T-helper 1 cell treated with Interleukin-12 subunit alpha and Interleukin-12 subunit beta and Interleukin-4 antibody, amounts not matched to agents 30 μg/mL and 1 μg/mL, for 36 hours (primary cell): ENCODE data around the gene PPFIA1.

ENCODE experiments used
- H3K27ac Mint-ChIP-seq: one replicate; pipeline ENCODE4 v1.8.0; 2021; ENCODE audit warnings: mild to moderate bottlenecking, mixed read lengths
- H3K27me3 Mint-ChIP-seq: one replicate; pipeline ENCODE4 v1.8.0; 2021; ENCODE audit warnings: low read depth, mixed read lengths
- H3K36me3 Mint-ChIP-seq: one replicate; pipeline ENCODE4 v1.8.0; 2021; ENCODE audit warnings: low read depth, mixed read lengths
- H3K4me1 Mint-ChIP-seq: one replicate; pipeline ENCODE4 v1.8.0; 2021; ENCODE audit warnings: low read depth, mixed read lengths
- H3K4me3 Mint-ChIP-seq: one replicate; pipeline ENCODE4 v1.8.0; 2021; ENCODE audit warnings: mild to moderate bottlenecking, moderate library complexity, mixed read lengths
- H3K9me3 Mint-ChIP-seq: one replicate; pipeline ENCODE4 v1.8.0; 2021; ENCODE audit warnings: mixed read lengths

The PPFIA1 gene

GRCh38 chr11:70270104-70270876 lies at the start of gene PPFIA1:
Gene PPFIA1, plus strand, starts transcription at chr11:70270690. Its CDS starts 1,483 bp downstream, at chr11:70272173.
- peak within 1 kb of the TSS; percentile 85 for H3K27ac Mint-ChIP-seq
- H3K27me3 Mint-ChIP-seq, result peaks cover 27% of the 10 kb centered on the region
- peaks cover 20% of the 10 kb centered on the region for H3K4me1 Mint-ChIP-seq
- no peaks in the 10 kb centered on the region for H3K9me3 Mint-ChIP-seq
- H3K36me3 Mint-ChIP-seq, result peaks cover 18% of the 10 kb centered on the region
- H3K4me3 Mint-ChIP-seq, result peak within 1 kb of the TSS; percentile 90

DNA sequence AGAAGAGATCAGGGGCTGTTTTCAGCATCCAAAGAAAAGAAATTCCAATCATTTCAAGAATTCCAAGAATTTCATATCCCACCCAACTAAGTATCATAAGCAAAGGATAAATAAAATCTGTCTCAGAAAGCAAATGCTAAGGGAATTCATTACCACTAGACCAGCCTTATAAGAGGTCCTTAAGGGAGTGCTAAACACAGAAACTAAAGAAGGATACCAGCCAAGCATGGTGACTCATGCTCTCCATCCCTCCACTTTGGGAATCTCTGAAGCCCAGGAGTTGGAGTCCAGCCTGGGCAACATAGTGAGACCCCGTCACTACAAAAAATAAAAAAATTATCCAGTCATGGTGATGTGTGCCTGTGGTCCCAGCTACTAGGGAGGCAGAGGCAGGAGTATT lies 49.6 kb upstream of the PPFIA1 start:
- H3K4me1 Mint-ChIP-seq, result no peaks in the 10 kb centered on the region
- H3K27ac Mint-ChIP-seq, result no peak overlapping the region
- no peaks in the 10 kb centered on the region for H3K9me3 Mint-ChIP-seq
- H3K27me3 Mint-ChIP-seq, result peaks cover 57% of the 10 kb centered on the region
- H3K4me3 Mint-ChIP-seq, result no peak overlapping the region
- no peaks in the 10 kb centered on the region for H3K36me3 Mint-ChIP-seq

DNA sequence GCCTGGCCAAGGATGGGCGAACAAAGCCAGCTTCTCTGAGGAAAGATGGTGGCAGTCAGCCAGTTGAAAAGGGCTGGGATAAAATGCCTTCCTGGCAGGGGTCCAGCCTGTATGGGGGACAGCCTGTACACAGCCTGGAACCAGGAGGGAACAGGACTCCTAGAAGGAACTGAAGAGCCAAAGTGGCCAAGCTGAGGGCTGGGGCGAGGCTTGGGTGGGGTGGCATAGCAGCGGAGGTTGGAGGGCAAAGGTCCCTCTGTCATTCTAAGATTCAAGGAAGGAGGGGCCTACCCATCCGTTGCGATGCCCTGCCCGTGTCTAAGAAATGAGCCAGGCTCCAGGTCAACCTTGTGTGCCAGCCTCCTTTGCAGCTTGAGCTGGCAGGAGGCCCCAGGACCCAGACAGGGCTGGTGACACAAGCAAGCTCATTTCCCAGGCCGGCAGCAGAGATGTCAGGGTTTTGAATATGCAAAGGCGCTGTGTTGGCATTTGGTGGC lies 44.8 kb upstream of the PPFIA1 start:
- Mint-ChIP-seq H3K27me3 (peaks cover 37% of the 10 kb centered on the region), H3K36me3 (no peaks in the 10 kb centered on the region), H3K4me3 (no peak overlapping the region), H3K4me1 (no peaks in the 10 kb centered on the region), H3K27ac (no peak overlapping the region), H3K9me3 (no peaks in the 10 kb centered on the region)

DNA sequence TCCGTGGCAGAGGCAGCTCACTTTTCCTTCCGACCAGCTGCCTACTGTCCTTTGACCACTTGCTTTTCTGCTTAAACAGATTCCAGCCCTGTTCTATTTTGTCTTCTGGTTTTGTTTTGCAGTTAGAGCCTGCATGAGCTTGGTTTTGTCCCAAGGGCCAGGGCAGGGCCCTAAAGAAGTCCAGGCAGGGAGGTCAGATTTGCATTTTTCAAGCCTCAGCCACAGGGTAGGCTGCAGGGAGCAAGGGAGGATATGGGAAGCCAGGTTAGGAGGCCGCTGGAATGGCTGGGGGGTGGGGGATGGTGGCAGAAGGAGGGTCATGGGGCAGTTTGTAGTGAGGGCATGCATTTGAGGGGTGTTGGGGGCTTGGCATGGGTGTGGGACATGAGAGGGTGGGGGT lies 44.3 kb upstream of the PPFIA1 start:
- no peaks in the 10 kb centered on the region for H3K4me1 Mint-ChIP-seq
- no peak overlapping the region for H3K27ac Mint-ChIP-seq
- no peak overlapping the region for H3K4me3 Mint-ChIP-seq
- H3K36me3 Mint-ChIP-seq, result no peaks in the 10 kb centered on the region
- H3K9me3 Mint-ChIP-seq, result no peaks in the 10 kb centered on the region
- peaks cover 35% of the 10 kb centered on the region for H3K27me3 Mint-ChIP-seq

GRCh38 chr11:70226967-70227366 lies 43.5 kb upstream of the PPFIA1 start:
- Mint-ChIP-seq H3K9me3 (no peaks in the 10 kb centered on the region), H3K27me3 (peaks cover 31% of the 10 kb centered on the region), H3K36me3 (no peaks in the 10 kb centered on the region), H3K4me3 (no peak overlapping the region), H3K27ac (no peak overlapping the region), H3K4me1 (no peaks in the 10 kb centered on the region)

- no peaks in the 10 kb centered on the region for H3K36me3 Mint-ChIP-seq
- H3K4me3 Mint-ChIP-seq, result no peak overlapping the region
- H3K27ac Mint-ChIP-seq, result no peak overlapping the region
- H3K9me3 Mint-ChIP-seq, result no peaks in the 10 kb centered on the region
- no peaks in the 10 kb centered on the region for H3K4me1 Mint-ChIP-seq
- peaks cover 12% of the 10 kb centered on the region for H3K27me3 Mint-ChIP-seq
These were observed 40.8 kb upstream of the PPFIA1 start for GRCh38 chr11:70229737-70230136.

DNA sequence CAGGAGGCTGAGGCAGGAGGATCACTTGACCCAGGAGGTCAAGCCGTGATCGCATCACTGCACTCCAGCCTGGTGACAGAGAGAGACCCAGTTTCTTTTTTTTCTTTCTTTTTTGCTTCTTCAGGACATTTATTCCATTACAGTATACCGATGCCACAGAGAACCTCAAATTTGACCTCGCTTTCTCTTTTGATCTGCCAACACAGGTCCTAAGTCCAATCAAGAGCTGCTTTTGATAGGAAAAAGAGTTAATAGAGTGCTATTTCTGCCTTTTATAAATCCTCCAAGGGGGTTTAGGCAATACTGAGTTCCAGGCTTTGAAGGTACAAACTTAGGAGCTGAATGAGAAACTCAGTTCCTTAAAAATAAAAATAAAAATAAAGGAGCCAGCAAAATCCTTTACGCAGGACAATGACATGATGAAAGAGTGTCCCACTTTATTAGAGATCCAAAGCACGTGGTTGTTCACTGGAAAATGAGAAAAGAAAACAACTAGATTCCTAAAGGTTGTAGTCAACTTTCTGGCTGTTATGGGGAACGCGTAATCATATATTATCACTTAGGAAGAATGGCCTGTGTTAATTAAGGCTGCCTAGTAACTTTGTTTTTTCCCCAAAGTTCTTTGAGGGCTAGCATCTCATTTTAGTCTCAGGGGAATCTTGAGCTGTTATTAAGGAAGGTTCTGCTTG lies 40.2 kb upstream of the PPFIA1 start:
- Mint-ChIP-seq H3K9me3 (no peaks in the 10 kb centered on the region), H3K36me3 (no peaks in the 10 kb centered on the region), H3K27me3 (peaks cover 8% of the 10 kb centered on the region), H3K4me3 (no peak overlapping the region), H3K4me1 (no peaks in the 10 kb centered on the region), H3K27ac (no peak overlapping the region)

DNA sequence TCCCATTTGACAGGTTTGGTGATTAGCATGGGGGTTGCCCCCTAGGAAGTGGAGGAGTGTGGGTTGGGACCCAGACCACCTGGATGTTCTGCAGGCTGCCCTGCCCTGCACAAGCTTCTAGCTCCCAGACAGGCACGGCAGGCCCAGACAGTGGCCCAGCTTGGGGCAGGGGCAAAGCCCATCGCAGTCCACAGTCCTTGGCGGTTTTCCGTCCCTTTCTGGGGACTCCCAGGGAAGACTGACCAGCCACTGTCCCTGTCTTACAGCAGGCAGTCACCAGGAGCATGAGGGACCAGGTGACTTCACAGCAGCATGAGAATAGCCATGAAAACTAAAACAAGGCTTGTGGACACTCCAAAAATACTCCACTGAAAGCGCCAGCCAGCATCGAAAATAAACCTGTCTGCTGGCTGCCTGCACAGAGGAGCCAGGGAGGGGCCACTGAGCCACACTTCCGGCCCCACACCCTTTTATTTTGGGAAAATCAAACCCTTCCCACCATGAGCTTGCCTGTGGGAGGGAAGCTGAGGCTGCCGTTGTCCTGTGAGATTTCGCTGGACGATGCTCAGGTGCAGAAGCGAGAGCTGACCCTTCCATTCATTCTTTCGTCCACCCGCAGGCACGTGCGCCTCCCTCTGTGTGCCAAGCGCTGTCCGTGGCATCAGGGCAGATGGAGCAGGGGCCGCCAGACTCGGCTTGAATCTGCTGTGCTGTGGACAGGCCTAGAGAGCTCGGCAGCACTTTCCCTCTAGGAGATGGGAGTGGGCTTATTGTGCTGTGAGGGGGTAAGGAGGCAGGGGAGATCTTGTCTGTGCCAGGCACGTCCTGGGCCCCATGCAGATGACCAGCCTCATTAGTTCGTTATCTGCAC lies 39.4 kb upstream of the PPFIA1 start:
- Mint-ChIP-seq H3K4me3 (no peak overlapping the region), H3K27ac (no peak overlapping the region), H3K9me3 (no peaks in the 10 kb centered on the region), H3K4me1 (no peaks in the 10 kb centered on the region), H3K27me3 (peaks cover 3% of the 10 kb centered on the region), H3K36me3 (no peaks in the 10 kb centered on the region)

DNA sequence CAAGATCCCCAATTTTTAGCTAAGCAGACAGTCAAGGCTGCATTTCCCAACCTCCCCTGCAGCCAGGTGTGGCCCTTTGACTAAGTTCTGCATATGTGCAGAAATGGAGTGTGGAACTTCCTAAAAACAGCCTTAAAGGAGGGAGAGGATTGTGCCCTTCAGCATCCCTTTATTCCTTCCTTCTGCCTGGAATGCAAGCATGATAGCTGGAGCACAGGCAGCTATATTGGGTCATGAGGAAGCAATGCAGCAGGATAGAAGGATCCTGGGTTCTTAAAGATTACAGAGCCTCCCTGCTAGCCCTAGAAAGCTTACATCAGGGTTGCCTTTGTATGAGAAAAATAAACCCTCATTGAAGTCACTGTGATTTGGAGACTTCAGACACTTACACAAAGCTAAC lies 37.5 kb upstream of the PPFIA1 start:
- Mint-ChIP-seq H3K36me3 (no peaks in the 10 kb centered on the region), H3K9me3 (no peaks in the 10 kb centered on the region), H3K27me3 (no peaks in the 10 kb centered on the region), H3K27ac (no peak overlapping the region), H3K4me1 (no peaks in the 10 kb centered on the region), H3K4me3 (no peak overlapping the region)

DNA sequence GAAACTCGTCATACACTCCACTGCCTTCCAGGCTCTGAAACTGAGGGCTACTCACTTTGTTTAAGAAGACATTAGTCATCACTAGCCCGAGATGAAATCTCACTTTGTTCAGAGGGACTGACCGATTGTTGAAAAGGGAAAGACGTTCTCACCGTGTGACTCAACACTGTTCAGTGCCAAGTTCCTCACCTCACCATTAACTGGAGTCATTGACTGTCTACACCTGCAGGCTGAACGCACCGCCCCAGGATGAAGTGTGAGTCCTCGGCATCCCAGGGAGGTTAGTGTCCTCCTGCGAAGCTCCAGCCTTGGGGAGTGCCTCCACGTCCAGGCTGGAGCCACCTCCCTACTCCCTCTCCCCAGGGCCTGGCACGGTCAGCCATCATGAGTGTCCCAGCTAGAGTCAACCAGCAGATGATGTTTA lies 37.0 kb upstream of the PPFIA1 start:
- no peaks in the 10 kb centered on the region for H3K36me3 Mint-ChIP-seq
- H3K27me3 Mint-ChIP-seq, result no peaks in the 10 kb centered on the region
- no peaks in the 10 kb centered on the region for H3K9me3 Mint-ChIP-seq
- no peak overlapping the region for H3K4me3 Mint-ChIP-seq
- H3K27ac Mint-ChIP-seq, result no peak overlapping the region
- H3K4me1 Mint-ChIP-seq, result no peaks in the 10 kb centered on the region

DNA sequence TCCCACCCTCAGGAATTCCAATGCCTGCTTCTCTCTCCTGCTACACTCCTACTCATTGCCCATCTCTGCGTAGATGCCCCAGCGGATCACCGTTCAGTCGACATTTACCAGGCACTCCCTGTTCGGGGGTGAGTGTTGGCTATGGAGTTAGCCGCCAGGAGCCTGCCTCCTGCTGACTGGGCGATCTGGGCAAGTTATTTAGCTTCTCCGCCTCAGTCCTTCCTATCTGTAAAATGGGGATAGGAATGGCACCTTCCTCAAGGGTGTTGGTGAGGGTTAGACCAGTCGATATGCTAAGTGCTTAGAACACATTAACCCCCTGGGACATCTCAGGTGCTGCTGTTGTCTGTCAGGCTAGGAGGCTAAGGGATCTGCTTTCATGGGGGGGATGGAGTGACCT lies 36.5 kb upstream of the PPFIA1 start:
- Mint-ChIP-seq H3K27me3 (no peaks in the 10 kb centered on the region), H3K27ac (no peak overlapping the region), H3K4me1 (no peaks in the 10 kb centered on the region), H3K36me3 (no peaks in the 10 kb centered on the region), H3K9me3 (no peaks in the 10 kb centered on the region), H3K4me3 (no peak overlapping the region)

- Mint-ChIP-seq H3K9me3 (no peaks in the 10 kb centered on the region), H3K27me3 (peaks cover 3% of the 10 kb centered on the region), H3K27ac (no peak overlapping the region), H3K36me3 (no peaks in the 10 kb centered on the region), H3K4me3 (no peak overlapping the region), H3K4me1 (no peaks in the 10 kb centered on the region)
These were observed 30.2 kb upstream of the PPFIA1 start for GRCh38 chr11:70240337-70240736.

DNA sequence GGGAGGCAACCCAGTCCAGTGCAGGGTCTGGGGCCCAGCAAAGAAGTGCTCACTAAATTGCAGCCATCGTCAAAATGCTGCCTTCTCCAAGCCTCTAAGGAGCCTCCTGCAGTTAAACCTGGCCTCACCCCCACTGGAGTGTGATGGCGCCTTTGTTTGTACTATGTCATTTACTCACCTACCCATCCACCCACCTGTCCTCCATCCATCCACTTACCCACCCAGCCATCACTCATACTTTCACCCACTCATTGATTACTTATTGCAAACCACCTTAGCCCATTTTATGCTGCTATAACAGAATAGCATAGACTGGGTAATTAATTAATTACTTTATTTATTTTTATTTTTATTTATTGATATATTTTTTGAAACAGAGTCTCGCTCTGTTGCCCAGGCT lies 28.8 kb upstream of the PPFIA1 start:
- peaks cover 3% of the 10 kb centered on the region for H3K27me3 Mint-ChIP-seq
- no peak overlapping the region for H3K4me3 Mint-ChIP-seq
- H3K4me1 Mint-ChIP-seq, result no peaks in the 10 kb centered on the region
- H3K36me3 Mint-ChIP-seq, result no peaks in the 10 kb centered on the region
- H3K27ac Mint-ChIP-seq, result no peak overlapping the region
- peaks cover under 1% of the 10 kb centered on the region for H3K9me3 Mint-ChIP-seq

DNA sequence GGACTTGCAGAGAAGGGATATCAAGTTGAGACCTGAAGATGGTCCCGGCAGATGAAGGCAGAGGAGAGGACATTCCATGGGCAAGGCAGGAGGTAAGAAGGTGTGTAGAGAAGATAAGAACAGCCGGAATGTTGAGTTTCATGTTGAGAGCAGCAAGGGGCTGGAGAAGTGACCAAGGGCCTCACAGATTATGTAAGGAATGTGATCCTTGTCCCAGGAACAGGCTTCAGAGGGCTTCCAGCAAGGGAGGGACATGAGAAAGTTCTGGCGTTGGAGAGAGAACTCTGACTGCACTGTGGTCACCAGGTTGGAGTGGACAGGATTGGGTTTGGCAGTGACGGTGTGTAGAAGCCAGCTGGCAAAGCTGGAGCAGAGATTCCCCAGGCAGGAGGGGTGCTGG lies 27.6 kb upstream of the PPFIA1 start:
- H3K36me3 Mint-ChIP-seq, result no peaks in the 10 kb centered on the region
- no peak overlapping the region for H3K4me3 Mint-ChIP-seq
- H3K9me3 Mint-ChIP-seq, result peaks cover 4% of the 10 kb centered on the region
- no peak overlapping the region for H3K27ac Mint-ChIP-seq
- no peaks in the 10 kb centered on the region for H3K4me1 Mint-ChIP-seq
- peaks cover 3% of the 10 kb centered on the region for H3K27me3 Mint-ChIP-seq
